DMS53 treated with DMSO at 0.1 percent for 48 hours (cell line): Measurements from ENCODE around the gene FAM43B.
A peak's percentile ranks its signal among the peaks of the same experiment; 100 is the strongest.

Experiments
- DNase-seq: peaks from one replicate; lab custom pipeline; 2025; ENCODE audit not compliant: unreplicated experiment; lab: John Stamatoyannopoulos, UW

Gene FAM43B

GRCh38 chr1:20546637-20547036 is 5.7 kb upstream of the FAM43B start:
- DNase-seq: no peak

DNA sequence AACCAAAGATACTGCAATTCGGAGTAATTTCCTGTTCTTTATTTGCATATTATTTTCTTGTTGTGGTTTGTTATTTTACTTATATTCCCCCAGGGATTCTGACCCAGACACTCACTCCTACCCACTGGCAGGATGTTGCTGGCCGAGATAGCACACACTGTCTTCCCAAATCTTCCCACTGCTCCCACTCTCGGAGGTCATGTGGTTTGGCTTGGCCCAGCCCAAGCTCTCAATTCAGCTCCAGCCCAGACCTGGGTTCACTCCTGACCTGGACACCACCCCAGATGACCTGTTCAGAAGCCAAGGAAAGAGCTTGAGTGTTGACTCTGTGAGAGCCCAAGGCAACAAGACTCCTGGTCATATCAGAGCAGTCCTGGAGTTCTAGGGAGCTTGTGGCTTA is 1.2 kb upstream of the FAM43B start:
- DNase-seq: no peak

GRCh38 chr1:20552728-20553445 is 514 bp downstream of the FAM43B start:
- no peak for DNase-seq

- DNase-seq: no peak
Measured at GRCh38 chr1:20555025-20555757, 2.8 kb downstream of the FAM43B start.

DNA sequence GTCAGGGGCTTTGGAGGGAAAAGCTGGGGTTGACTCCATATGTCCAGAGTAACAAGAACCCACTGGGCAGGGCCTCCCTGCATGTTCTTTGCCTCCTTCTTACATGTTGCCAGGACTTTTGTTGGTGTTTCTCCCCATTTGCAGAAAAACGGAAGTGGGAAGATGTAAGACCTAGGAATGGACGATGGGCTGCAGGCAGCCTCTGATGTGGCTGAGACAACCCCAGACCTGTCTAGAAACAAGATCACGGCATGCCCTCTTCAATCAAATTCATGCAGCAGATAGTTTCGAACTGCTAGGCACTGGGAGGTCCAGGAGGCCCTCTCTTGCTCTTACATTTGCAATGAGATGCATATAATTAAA is 3.4 kb downstream of the FAM43B start:
- no peak for DNase-seq

DNA sequence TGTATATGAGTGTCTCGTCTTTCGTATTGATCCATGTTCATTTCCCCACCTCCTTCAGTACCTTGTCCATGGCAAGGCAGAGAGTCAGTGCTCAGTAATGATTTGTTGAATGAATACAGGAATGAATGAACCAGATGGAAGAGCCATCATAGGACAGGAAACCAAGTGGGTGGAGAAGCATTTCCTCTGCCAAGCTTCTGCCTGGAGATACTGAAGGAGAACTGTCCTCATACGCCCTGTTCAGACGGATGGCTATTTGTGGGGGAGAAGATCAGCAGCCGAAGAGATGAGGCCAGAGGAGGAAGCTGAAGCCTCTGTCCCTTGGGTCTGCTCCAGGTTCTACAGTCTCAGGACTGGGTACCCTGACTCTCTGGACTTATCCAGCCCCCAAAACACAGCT is 5.8 kb downstream of the FAM43B start:
- no peak for DNase-seq

- no peak for DNase-seq
Measured at GRCh38 chr1:20560966-20561365, 8.6 kb downstream of the FAM43B start.

GRCh38 chr1:20565234-20565633 is 12.9 kb downstream of the FAM43B start:
- DNase-seq: no peak

DNA sequence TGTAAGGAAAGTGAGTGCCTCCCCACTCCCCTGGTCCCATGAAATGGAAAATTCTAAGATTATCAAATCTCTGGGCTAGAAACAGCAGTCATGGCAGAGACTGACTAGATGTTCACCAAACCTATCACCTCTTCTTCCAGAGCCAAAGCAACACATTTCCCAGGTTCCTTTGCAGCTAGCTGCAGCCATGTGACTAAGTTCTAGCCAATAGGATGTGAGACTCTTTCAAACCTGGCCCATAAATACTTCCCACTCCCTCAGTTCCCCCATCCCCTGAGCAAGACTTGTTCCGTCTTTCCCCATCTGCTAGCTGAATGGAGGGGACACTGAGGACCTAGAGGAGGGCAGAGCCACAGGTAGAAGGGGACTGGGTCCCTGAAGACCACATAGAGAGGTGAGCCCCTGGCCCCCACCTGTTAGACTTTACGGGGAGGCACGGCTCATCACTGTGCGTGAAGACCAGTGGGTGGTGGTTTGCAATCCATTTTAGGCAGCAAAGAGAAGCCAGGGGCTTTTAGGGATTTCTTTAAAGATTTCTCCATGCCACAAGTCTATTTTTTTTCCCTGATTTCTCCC is 17.2 kb downstream of the FAM43B start:
- DNase-seq: no peak

GRCh38 chr1:20571427-20571826 is 19.1 kb downstream of the FAM43B start:
- no peak for DNase-seq

DNA sequence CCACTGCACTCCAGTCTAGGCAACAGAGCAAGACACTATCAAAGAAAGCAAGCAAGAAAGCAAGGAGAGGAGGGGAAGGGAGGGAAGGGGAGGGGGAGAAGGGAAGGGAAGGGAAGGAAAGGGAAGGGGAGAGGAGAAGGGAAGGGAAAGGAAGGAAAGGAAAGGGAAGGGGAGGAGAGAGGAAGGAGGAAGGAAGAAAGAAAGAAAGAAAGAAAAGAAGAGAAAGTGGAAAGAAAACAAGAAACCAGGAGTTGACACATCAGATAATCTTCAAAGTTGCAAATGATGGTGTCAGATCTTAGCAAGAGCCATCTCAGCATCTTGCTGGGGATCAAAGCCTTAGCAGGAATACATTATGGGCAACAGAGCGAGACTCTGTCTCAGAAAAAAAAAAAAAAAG is 21.6 kb downstream of the FAM43B start:
- no peak for DNase-seq

- DNase-seq: peak; percentile 53
Measured at GRCh38 chr1:20574686-20575540, 22.5 kb downstream of the FAM43B start.

GRCh38 chr1:20575541-20576336 is 23.4 kb downstream of the FAM43B start:
- DNase-seq: no peak

GRCh38 chr1:20578062-20578461 is 25.7 kb downstream of the FAM43B start:
- no peak for DNase-seq

DNA sequence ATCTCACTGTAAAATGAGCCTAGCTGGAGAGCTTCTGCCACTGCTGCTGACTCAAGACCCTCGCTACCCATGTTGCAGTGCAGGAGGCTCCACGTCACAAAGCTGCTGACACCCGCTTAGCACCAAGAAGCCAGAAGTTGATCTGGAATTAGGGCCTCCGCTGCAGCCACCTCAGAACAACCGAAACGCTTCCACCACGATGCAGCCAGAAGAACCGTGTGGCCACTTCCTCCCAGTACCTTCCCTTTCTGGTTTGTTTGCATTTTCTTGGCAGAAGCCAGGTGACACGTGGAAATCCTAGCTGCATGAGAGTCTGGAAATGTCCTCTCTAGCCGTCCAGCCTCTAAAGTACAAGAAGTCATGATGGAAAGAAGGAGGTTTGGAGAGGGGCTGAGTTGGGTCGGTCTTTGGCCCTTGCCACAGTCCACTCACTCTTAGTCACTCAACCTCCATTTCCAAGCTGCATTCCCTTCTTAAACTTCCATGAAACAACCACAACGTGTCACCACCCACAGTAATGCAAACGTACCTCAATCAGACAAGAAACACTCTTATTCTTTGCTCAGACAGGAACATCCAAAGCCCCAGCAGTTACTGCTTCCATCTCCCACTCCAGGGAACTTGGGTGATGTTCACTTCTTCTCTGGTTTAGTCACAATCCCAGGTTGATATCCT is 26.5 kb downstream of the FAM43B start:
- DNase-seq: no peak

DNA sequence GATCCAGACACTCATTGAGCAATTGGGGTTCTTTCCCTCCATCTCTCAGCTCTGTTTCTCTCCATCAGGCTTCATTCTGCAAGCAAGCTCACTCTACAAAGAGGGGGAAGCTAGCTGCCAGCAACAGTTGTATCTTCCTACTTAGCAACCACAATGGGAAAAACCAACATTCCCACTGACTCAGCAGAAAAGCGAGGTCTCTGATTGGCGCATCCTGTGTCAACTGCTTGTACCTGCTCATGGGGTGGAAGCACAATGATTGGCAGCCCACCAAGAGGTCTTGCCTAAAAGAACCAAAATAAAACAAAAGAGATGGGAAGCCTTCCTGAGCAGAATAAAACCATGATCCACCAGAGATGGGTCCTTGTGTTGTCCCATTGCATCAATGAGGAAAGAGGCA is 32.5 kb downstream of the FAM43B start:
- DNase-seq: no peak

GRCh38 chr1:20586953-20587660 is 34.7 kb downstream of the FAM43B start:
- DNase-seq: no peak

- no peak for DNase-seq
Measured at GRCh38 chr1:20587661-20588053, 35.3 kb downstream of the FAM43B start.

- no peak for DNase-seq
Measured at GRCh38 chr1:20588634-20589225, 36.4 kb downstream of the FAM43B start, which contains the start of gene CDA. Gene CDA, plus strand, starts transcription at chr1:20589097. Its CDS starts 33 bp downstream, at chr1:20589130.
